Progenitor cell of endocrine pancreas (in vitro differentiated cells): ENCODE data around the gene ARMS2. TPM values are rescaled to one million over a fixed set of nuclear protein-coding genes. Genes with fewer than 3 reads are reported as not detected.

Source experiments
- DNase-seq: peaks from one replicate; pipeline ENCODE4 v3.0.0; 2021; ENCODE audit warnings: low spot score; ENCODE audit not compliant: unreplicated experiment
- H3K27ac Mint-ChIP-seq: 2 replicates; pipeline ENCODE4 v1.8.0; 2021; ENCODE audit warnings: mild to moderate bottlenecking, moderate library complexity, mixed read lengths
- H3K27me3 Mint-ChIP-seq: 2 replicates; pipeline ENCODE4 v1.8.0; 2021; ENCODE audit warnings: mixed read lengths
- H3K36me3 Mint-ChIP-seq: 2 replicates; pipeline ENCODE4 v1.8.0; 2022; ENCODE audit warnings: mixed read lengths; ENCODE audit not compliant: insufficient read depth
- H3K4me1 Mint-ChIP-seq: 2 replicates; pipeline ENCODE4 v1.8.0; 2021; ENCODE audit warnings: low read depth, mixed read lengths
- H3K4me3 Mint-ChIP-seq: 2 replicates; pipeline ENCODE4 v1.8.0; 2021; ENCODE audit warnings: low read depth, mild to moderate bottlenecking, moderate library complexity, mixed read lengths
- H3K9me3 Mint-ChIP-seq: 2 replicates; pipeline ENCODE4 v1.8.0; 2021; ENCODE audit warnings: low read depth, mixed read lengths
- total RNA-seq: library from RNA; stranded (reverse); gene quantifications from 2 replicates; pipeline ENCODE4 v1.2.1, GENCODE V29; 2021
- TF ChIP-seq, protein P1 (sequence below): fragments of 200-600 bp; sonication (generic); IDR thresholded peaks from one replicate; pipeline ENCODE4 v1.5.0; 2021; ENCODE audit warnings: antibody characterized with exemption, mild to moderate bottlenecking; ENCODE audit not compliant: unreplicated experiment

Gene ARMS2
- total RNA-seq, 1 donor from 2014 or later, result not detected

DNA sequence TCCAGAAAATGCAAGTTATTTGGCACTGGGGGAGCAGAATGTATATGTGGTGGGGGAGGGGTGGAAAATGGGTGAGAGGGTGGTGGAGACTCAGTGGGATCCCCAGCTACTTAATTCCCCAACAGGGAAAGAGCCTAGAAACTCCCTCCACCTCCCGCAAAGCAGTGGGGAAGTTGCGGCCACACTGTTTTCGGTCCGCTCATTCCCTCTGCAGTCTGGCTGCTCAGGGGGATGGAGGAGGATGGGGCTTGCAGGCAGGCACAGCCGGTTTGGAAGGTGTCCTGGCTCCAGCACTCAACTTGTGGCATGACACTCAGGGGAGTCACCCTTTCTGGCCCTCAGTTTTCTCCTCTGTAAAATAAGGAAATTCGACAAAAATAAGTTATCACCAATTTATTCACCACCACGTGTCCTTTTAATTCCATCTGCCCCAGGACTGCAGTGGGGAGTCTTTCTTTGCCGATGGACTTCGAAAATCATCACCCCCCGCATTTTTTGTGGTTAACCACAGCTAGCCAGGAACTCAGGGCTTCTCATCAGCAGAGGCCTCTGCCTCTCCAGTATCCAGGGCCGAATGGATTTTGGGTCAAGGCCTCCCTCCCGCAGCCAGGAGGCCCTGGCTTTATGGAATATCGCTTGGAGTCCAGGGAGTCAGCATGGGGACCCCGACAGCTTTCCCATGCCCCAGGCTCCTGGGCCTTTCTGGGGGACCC is 5.3 kb downstream of the ARMS2 start:
- no peaks in the 10 kb centered on the region for H3K9me3 Mint-ChIP-seq
- H3K27me3 Mint-ChIP-seq, result peaks cover 67% of the 10 kb centered on the region
- no peak for DNase-seq
- H3K4me1 Mint-ChIP-seq, result peaks cover 4% of the 10 kb centered on the region
- TF ChIP-seq, protein P1, sequence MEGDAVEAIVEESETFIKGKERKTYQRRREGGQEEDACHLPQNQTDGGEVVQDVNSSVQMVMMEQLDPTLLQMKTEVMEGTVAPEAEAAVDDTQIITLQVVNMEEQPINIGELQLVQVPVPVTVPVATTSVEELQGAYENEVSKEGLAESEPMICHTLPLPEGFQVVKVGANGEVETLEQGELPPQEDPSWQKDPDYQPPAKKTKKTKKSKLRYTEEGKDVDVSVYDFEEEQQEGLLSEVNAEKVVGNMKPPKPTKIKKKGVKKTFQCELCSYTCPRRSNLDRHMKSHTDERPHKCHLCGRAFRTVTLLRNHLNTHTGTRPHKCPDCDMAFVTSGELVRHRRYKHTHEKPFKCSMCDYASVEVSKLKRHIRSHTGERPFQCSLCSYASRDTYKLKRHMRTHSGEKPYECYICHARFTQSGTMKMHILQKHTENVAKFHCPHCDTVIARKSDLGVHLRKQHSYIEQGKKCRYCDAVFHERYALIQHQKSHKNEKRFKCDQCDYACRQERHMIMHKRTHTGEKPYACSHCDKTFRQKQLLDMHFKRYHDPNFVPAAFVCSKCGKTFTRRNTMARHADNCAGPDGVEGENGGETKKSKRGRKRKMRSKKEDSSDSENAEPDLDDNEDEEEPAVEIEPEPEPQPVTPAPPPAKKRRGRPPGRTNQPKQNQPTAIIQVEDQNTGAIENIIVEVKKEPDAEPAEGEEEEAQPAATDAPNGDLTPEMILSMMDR, result no peak
- H3K4me3 Mint-ChIP-seq, result peak overlapping the region; percentile 41
- no peak overlapping the region for H3K27ac Mint-ChIP-seq
- H3K36me3 Mint-ChIP-seq, result no peaks in the 10 kb centered on the region

DNA sequence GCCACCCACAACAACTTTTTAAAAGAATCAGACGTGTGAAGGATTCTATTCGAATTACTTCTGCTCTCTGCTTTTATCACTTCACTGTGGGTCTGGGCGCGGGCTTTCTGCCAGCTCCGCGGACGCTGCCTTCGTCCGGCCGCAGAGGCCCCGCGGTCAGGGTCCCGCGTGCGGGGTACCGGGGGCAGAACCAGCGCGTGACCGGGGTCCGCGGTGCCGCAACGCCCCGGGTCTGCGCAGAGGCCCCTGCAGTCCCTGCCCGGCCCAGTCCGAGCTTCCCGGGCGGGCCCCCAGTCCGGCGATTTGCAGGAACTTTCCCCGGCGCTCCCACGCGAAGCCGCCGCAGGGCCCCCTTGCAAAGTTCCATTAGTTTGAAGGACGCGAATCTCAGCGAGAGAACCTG is 6.4 kb downstream of the ARMS2 start:
- Mint-ChIP-seq H3K4me3 (peak overlapping the region; percentile 35), H3K9me3 (no peaks in the 10 kb centered on the region), H3K27ac (no peak overlapping the region), H3K36me3 (no peaks in the 10 kb centered on the region), H3K4me1 (peaks cover 4% of the 10 kb centered on the region), H3K27me3 (peaks cover 73% of the 10 kb centered on the region)
- DNase-seq, result no peak
- TF ChIP-seq, protein P1, result no peak

- H3K27me3 Mint-ChIP-seq, result peaks cover 78% of the 10 kb centered on the region
- no peaks in the 10 kb centered on the region for H3K9me3 Mint-ChIP-seq
- H3K4me3 Mint-ChIP-seq, result peak within 1 kb of the TSS; percentile 63
- DNase-seq, result peak; percentile 44
- TF ChIP-seq, protein P1, result no peak
- H3K27ac Mint-ChIP-seq, result no peak within 1 kb of the TSS
- H3K36me3 Mint-ChIP-seq, result no peaks in the 10 kb centered on the region
- peaks cover 4% of the 10 kb centered on the region for H3K4me1 Mint-ChIP-seq
These were observed 6.9 kb downstream of the ARMS2 start, which contains the start of gene HTRA1 for GRCh38 chr10:122461367-122461728. TSS of gene HTRA1 (plus strand) at chr10:122461553. CDS start at chr10:122461653, 100 bp downstream.

GRCh38 chr10:122461729-122462532 is 7.5 kb downstream of the ARMS2 start:
- peaks cover 79% of the 10 kb centered on the region for H3K27me3 Mint-ChIP-seq
- H3K27ac Mint-ChIP-seq, result no peak overlapping the region
- H3K4me3 Mint-ChIP-seq, result peak overlapping the region; percentile 63
- DNase-seq, result no peak
- peaks cover 4% of the 10 kb centered on the region for H3K4me1 Mint-ChIP-seq
- TF ChIP-seq, protein P1, result no peak
- no peaks in the 10 kb centered on the region for H3K36me3 Mint-ChIP-seq
- H3K9me3 Mint-ChIP-seq, result no peaks in the 10 kb centered on the region
